Measurements from ENCODE around the gene EFHC2. TPM values are rescaled to one million over a fixed set of nuclear protein-coding genes. Genes with fewer than 3 reads are reported as not detected.

Gene EFHC2
- polyA plus RNA-seq, 1 of the 3 experiments (the other 2 are of a cell fraction): 0.03 TPM

GRCh38 chrX:44223150-44223549 is 120.3 kb downstream of the EFHC2 start:
- no peak for DNase-seq
- TF ChIP-seq RCOR1 (IDR thresholded peaks at IDR 0.05; ENCODE audit: low read length) (no peak), FOXM1 (IDR thresholded peaks at IDR 0.05; ENCODE audit: low read depth) (no peak), MXI1 (IDR thresholded peaks at IDR 0.05; ENCODE audit: low read depth, low read length) (no peak), FOSL2 (IDR thresholded peaks at IDR 0.05; ENCODE audit: borderline replicate concordance, low read depth) (peak; percentile 46), USF2 (IDR thresholded peaks at IDR 0.05; ENCODE audit: borderline replicate concordance, low read depth, low read length) (no peak), ELF1 (IDR thresholded peaks at IDR 0.05) (no peak), RFX5 (IDR thresholded peaks at IDR 0.05; ENCODE audit: low read length) (no peak), NRF1 (IDR thresholded peaks at IDR 0.05; ENCODE audit: low read depth, low read length) (no peak), NFIC (IDR thresholded peaks at IDR 0.05; ENCODE audit: borderline replicate concordance) (peak; percentile 28; the same call in 1 of the 2 replicates), TCF12 (IDR thresholded peaks at IDR 0.05) (no peak)
- WGBS (ENCODE audit: low lambda C conversion rate): 6% methylated on average over 2 of the region's 2 CpGs
- Histone ChIP-seq H3K4me2 (no peak overlapping the region), H3K79me2 (ENCODE audit: insufficient read depth) (no peaks in the 10 kb centered on the region), H3F3A (replicated peaks; ENCODE audit: insufficient read depth) (no peaks in the 10 kb centered on the region), H3K4me3 (ENCODE audit: low read depth in 2 of 2, low read length in 1 of 2) (no peak overlapping the region), H3K27ac (ENCODE audit: low read depth in 2 of 2, low read length in 1 of 2) (peak overlapping the region in 1 of 2 experiments; percentile 23; a peak in 1 of 4 replicates), H3K9me2 (no peaks in the 10 kb centered on the region), H3K4me1 (ENCODE audit: control insufficient read depth in 1 of 2, insufficient read depth in 2 of 2, low read depth in 1 of 2, low read length in 1 of 2) (no peaks in the 10 kb centered on the region), H2AFZ (ENCODE audit: low read depth) (no peak overlapping the region), H3K9me3 (no peaks in the 10 kb centered on the region), H4K20me1 (ENCODE audit: insufficient read depth) (no peaks in the 10 kb centered on the region), H3K9ac (no peak overlapping the region), H3K27me3 (ENCODE audit: insufficient read depth) (no peaks in the 10 kb centered on the region), H3K36me3 (replicated peaks in 1 of 2; ENCODE audit: control insufficient read depth in 1 of 2, insufficient read depth in 2 of 2, low read length in 1 of 2) (no peaks in the 10 kb centered on the region)
- CTCF ChIA-PET: no interaction called here
- POLR2A ChIA-PET: no interaction called here

- TF ChIP-seq FOXJ3 (CRISPR knock-in tag; IDR thresholded peaks at IDR 0.05) (no peak), POLR2AphosphoS5 (IDR thresholded peaks at IDR 0.05; ENCODE audit: low read depth, low read length) (no peak), USF1 (IDR thresholded peaks at IDR 0.05; ENCODE audit: borderline replicate concordance, low read depth) (no peak), FOXM1 (IDR thresholded peaks at IDR 0.05; ENCODE audit: low read depth) (no peak), FOSL2 (IDR thresholded peaks at IDR 0.05; ENCODE audit: borderline replicate concordance, low read depth) (no peak)
- Histone ChIP-seq H3K9me2 (no peaks in the 10 kb centered on the region), H3K27me3 (ENCODE audit: insufficient read depth) (peaks cover 5% of the 10 kb centered on the region; the same call in 1 of the 2 replicates), H3K4me2 (no peak overlapping the region), H3F3A (replicated peaks; ENCODE audit: insufficient read depth) (no peaks in the 10 kb centered on the region), H3K79me2 (ENCODE audit: insufficient read depth) (no peaks in the 10 kb centered on the region), H3K36me3 (replicated peaks in 1 of 2; ENCODE audit: control insufficient read depth in 1 of 2, insufficient read depth in 2 of 2, low read length in 1 of 2) (no peaks in the 10 kb centered on the region), H4K20me1 (ENCODE audit: insufficient read depth) (no peaks in the 10 kb centered on the region), H3K9me3 (no peaks in the 10 kb centered on the region), H3K9ac (no peak overlapping the region), H2AFZ (ENCODE audit: low read depth) (no peak overlapping the region), H3K27ac (ENCODE audit: low read depth in 2 of 2, low read length in 1 of 2) (no peak overlapping the region), H3K4me3 (ENCODE audit: low read depth in 2 of 2, low read length in 1 of 2) (no peak overlapping the region), H3K4me1 (ENCODE audit: control insufficient read depth in 1 of 2, insufficient read depth in 2 of 2, low read depth in 1 of 2, low read length in 1 of 2) (no peaks in the 10 kb centered on the region; a peak in 1 of 4 replicates)
- 35% methylated on average over 3 of the region's 3 CpGs for WGBS (ENCODE audit: low lambda C conversion rate)
- POLR2A ChIA-PET: no interaction called here
- no peak for DNase-seq
- CTCF ChIA-PET: no interaction called here
Observed at GRCh38 chrX:44218465-44218864, 125.0 kb downstream of the EFHC2 start.

All from SK-N-SH (cell line).